GM13977 (cell line): Measurements from ENCODE around the gene AGAP1.

Experiments
- DNase-seq: peaks from one replicate; pipeline ENCODE4 v3.0.0; 2012; ENCODE audit warnings: low spot score
- in situ Hi-C: fragments of 300-500 bp; cut with MboI; formaldehyde crosslinking; loops from one replicate; pipeline ENCODE4 v1.12.0; 2022; ENCODE audit warnings: low sequenced_read_pairs, low pct_unique_long_range_greater_than_20kb, mixed read lengths, inconsistent platforms; ENCODE audit not compliant: unreplicated experiment
- TF ChIP-seq, protein P1 (sequence below): IDR thresholded peaks from 2 replicates; pipeline ENCODE4 v1.5.1; 2012; ENCODE audit warnings: mild to moderate bottlenecking, control low read depth; ENCODE audit not compliant: insufficient read depth; ENCODE audit errors: extremely low read depth, missing control alignments

AGAP1 gene

DNA sequence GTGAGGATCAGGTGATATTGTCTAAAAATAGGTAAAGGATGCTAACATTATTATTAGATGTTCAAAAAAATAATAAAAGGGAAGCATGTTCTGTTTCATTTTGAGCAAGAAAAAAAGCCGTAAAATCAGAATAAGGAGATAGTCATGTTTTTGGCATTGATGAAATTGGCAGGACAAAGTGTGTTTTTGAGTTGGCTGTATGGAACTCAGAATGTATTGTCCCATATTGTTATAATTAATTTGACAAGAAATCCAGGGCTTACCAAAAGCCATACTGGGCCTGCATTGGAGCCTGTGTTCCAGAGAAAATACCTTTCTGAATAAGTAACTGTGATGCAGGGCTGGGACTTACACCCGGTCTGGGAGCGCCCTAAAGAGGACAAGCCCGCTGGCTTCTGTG lies 232.0 kb downstream of the AGAP1 start:
- TF ChIP-seq, protein P1, sequence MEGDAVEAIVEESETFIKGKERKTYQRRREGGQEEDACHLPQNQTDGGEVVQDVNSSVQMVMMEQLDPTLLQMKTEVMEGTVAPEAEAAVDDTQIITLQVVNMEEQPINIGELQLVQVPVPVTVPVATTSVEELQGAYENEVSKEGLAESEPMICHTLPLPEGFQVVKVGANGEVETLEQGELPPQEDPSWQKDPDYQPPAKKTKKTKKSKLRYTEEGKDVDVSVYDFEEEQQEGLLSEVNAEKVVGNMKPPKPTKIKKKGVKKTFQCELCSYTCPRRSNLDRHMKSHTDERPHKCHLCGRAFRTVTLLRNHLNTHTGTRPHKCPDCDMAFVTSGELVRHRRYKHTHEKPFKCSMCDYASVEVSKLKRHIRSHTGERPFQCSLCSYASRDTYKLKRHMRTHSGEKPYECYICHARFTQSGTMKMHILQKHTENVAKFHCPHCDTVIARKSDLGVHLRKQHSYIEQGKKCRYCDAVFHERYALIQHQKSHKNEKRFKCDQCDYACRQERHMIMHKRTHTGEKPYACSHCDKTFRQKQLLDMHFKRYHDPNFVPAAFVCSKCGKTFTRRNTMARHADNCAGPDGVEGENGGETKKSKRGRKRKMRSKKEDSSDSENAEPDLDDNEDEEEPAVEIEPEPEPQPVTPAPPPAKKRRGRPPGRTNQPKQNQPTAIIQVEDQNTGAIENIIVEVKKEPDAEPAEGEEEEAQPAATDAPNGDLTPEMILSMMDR = no peak
- no peak for DNase-seq
- in situ Hi-C loops = loop anchor here (25.0 kb wide), 2 partner anchors 589 to 1164 kb away; no protein-coding TSS in a partner anchor

DNA sequence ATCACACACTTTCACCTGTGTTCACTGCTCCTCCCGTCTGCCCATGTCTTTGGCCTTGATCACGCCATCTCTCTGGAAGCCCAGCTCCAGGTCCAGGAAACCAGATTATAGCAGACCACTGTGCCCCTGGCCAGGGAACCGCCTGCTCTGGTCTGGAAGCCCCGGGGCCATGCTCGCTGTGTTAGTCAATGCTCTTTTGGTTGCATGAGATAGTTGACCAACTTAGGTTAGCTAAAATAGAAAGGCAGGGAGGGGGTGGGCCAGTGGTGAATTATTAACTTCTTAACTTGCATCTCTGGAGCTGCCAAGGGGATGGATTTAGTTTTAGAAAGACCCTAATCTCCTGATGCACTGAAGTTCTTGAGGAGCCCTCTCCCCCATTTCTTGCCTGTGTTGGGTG lies 232.7 kb downstream of the AGAP1 start:
- in situ Hi-C loops = loop anchor here (25.0 kb wide), 2 partner anchors 589 to 1164 kb away; no protein-coding TSS in a partner anchor
- DNase-seq = no peak
- TF ChIP-seq, protein P1 = no peak

DNA sequence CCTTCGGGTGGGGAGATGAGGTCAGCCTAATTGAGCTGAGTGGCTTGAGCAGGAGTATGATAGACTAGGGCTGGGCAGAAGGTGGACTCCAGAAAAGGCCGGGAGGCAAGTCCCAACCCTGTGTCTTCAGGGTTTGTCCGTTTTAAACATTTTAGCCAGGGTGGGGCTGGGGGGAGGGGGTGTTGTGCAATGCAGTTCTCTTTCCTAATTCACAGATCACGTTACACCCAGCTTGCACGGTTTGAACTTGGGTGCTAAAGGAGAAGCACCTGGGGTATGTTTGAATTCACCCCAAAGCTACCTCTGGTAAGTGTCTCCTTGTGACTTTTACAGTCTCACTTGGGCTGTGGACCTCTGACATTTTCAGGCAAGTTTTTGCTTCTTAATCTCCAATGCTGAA lies 233.3 kb downstream of the AGAP1 start:
- DNase-seq = no peak
- in situ Hi-C loops = loop anchor here (25.0 kb wide), 2 partner anchors 590 to 1165 kb away; no protein-coding TSS in a partner anchor
- TF ChIP-seq, protein P1 = no peak

DNA sequence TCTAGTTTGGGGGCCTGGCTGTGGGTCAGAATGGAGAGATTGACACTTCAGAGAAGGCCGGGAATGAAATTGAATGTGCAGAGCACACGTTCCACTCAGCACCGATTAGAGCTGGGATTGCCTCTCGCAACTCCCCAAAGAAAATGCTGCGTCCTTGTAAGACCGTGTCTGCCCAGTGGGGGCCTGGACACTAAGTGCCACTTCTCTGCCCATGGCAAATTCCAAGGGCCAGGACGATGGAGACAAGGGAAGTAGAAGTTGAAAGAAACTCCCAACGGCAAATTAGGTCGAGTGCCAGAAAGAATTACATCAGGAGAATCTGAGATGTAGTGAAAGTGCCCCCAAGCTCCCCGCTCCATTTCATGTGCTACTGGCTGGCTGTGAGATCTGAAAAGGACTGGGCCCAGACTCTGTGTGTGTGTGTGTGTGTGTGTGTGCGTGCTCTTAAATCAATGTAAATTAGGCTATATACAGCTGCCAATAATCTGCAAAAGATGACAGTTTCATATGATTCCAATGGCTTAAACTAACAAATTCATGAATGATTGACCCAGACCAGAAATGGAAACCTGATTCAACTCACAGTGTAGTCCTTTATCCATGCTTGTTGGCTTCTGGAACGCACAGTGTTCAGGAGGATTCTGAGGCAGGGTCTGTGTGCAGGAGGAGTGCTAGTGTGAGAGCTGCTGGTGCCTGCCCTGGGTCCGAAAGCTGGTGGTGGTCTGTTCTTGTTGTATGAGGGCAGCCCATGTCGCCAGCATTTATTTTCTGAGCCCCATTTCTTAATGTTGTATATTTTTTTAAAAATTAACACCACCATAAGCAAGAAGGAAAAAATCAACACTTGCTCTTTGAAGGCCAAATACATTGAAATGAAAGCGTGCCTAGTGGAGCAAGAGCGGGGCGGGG lies 234.3 kb downstream of the AGAP1 start:
- in situ Hi-C loops = loop anchor here (25.0 kb wide), 2 partner anchors 591 to 1166 kb away; no protein-coding TSS in a partner anchor
- TF ChIP-seq, protein P1 = no peak
- DNase-seq = no peak

DNA sequence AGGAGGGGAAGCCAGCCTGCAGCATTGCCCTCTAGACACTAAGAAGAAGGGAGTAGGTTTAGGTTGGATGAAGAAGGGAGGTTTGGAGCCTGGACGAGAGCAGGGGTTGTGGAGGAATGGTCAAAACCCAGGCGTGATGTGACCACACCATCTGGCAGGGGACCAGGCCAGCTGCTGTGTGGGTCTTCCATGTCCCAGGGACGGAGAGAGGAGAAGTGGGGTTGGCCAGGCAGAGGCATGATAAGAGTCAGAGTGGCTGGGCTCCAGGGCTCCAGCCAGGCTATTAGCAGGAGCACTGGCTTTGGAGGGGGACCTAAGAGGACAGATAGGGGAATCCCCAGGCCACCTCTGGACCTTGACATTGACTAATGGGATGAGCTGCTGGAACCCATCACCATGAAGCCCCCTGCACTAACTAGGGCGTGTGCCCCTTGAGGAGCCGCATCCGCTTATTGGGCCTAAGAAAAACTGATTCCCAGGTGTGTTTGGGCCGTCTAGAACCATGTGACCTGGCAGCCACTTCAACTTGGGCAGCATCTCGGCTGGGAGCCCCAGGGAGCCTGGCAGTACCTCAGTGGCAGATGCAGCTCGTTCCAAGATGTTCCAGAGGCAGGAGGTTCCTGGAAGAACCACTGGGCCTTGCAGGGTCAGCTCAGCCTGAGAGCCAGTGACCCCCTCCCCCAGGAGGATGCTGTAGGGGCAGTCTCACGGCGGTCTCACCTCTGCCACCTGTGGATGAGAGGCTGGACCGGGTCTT lies 235.1 kb downstream of the AGAP1 start:
- in situ Hi-C loops = loop anchor here (25.0 kb wide), 2 partner anchors 592 to 1167 kb away; no protein-coding TSS in a partner anchor
- no peak for DNase-seq
- TF ChIP-seq, protein P1 = no peak

DNA sequence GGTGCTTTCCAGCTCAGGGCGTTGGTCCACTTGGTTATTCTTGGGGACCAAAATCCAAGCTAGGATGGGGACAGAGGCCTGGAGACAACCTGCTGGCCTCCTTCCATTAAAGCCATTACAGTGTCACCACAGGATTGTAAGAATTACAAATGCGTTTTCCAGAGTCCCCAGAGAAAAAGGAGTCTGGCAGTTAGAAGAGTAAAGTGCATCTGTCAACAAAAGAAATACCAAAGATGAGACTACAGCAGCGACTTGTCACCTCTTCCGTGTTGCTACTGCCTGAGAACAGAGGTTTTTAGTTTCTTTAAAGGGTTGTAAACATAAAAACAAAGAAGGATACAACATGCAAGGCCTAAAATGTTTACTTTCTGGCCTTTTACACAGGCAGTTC lies 235.7 kb downstream of the AGAP1 start:
- TF ChIP-seq, protein P1 = no peak
- in situ Hi-C loops = loop anchor here (25.0 kb wide), 2 partner anchors 592 to 1167 kb away; no protein-coding TSS in a partner anchor
- no peak for DNase-seq
